Colonic mucosa (tissue), 4 donors: ENCODE data around the gene PRSS22. TPM values are rescaled to one million over a fixed set of nuclear protein-coding genes. Genes with fewer than 3 reads are reported as not detected.

Source experiments
- DNase-seq: peaks from one replicate; pipeline ENCODE4 v3.0.0-alpha.2; 2020
- H3K27ac ChIP-seq: fragments of 200-600 bp; one replicate; pipeline ENCODE4 v1.8.0; 2021
- H3K27me3 ChIP-seq: fragments of 200-600 bp; one replicate; pipeline ENCODE4 v1.8.0; 2021
- H3K36me3 ChIP-seq: fragments of 200-600 bp; one replicate; pipeline ENCODE4 v1.8.0; 2021
- H3K4me1 ChIP-seq: fragments of 200-600 bp; one replicate; pipeline ENCODE4 v1.8.0; 2021; ENCODE audit warnings: mild to moderate bottlenecking
- H3K4me3 ChIP-seq: fragments of 200-600 bp; one replicate; pipeline ENCODE4 v1.8.0; 2021
- H3K9ac ChIP-seq, 2 donors: one replicate each; pipeline ENCODE4 v1.7.0; 2013; ENCODE audit warnings: control low read depth in 2 of 2, low read depth in 2 of 2, low read length in 2 of 2
- H3K9me3 ChIP-seq: fragments of 200-600 bp; one replicate; pipeline ENCODE4 v1.8.0; 2021
- CTCF ChIP-seq: fragments of 200-600 bp; IDR thresholded peaks from one replicate; pipeline ENCODE4 v1.8.0; 2022; ENCODE audit warnings: antibody characterized with exemption, mild to moderate bottlenecking
- intact Hi-C: fragments of 100-400 bp; cut with DNase I; formaldehyde crosslinking; loops from one replicate; pipeline ENCODE4 v1.14.1; 2022
- total RNA-seq, 2 donors: library from RNA; stranded (reverse); fragmentation: NEBNext Ultra II Directional in 1 of 2; extraction: Animal tissue kit (Norgen Biotek cat#: 25700) in 1 of 2; gene quantifications; one replicate each; pipeline ENCODE4 v1.2.1, GENCODE V29; 2021
- donor health status: healthy.
- donor health status: DM: no; HTN: no; CAD: no.
- donor health status: DM: no; HTN: no; CAD: no.

The PRSS22 gene
- total RNA-seq, 2 donors from 2014 or later: 6.1 to 6.7 TPM

DNA sequence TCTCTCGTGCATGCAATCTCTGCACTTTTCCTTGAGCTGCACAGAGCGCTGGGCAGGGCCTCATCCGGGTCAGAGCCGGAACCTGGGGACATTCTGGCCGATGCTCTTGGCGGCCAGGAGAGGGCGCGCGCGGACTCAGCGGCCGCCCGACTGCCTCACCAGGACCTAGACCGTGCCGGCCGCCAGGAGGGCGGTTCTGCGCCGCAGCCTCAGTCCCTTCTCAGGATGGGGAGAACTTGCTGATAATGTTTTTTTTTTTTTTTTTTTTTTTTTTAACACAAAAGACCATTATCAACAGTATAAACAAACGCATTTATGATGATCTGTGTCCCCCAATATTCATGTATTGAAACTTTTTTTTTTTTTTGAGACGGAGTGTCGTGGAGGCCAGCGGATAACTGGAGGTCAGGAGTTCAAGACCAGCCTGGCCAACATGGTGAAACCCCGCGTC is 17.0 kb upstream of the PRSS22 start:
- Histone ChIP-seq H3K4me1 (no peaks in the 10 kb centered on the region), H3K9me3 (no peaks in the 10 kb centered on the region), H3K27me3 (no peaks in the 10 kb centered on the region), H3K4me3 (no peak overlapping the region), H3K27ac (no peak overlapping the region), H3K9ac (no peak overlapping the region), H3K36me3 (no peaks in the 10 kb centered on the region)
- DNase-seq: peak; percentile 79
- intact Hi-C loops: loop anchor here (5.0 kb wide), 1 partner anchor 37 kb away; the partner anchor contains the start of gene FLYWCH1
- peak; percentile 96 for TF ChIP-seq CTCF

GRCh38 chr16:2874032-2874911 is 16.3 kb upstream of the PRSS22 start:
- no peaks in the 10 kb centered on the region for H3K27me3 ChIP-seq
- no peak for TF ChIP-seq CTCF
- no peaks in the 10 kb centered on the region for H3K36me3 ChIP-seq
- intact Hi-C loops: no loop called here
- H3K27ac ChIP-seq: no peak overlapping the region
- peak overlapping the region in 1 of 2 donors; percentile 46 for H3K9ac ChIP-seq
- H3K4me1 ChIP-seq: no peaks in the 10 kb centered on the region
- no peak overlapping the region for H3K4me3 ChIP-seq
- DNase-seq: no peak
- H3K9me3 ChIP-seq: no peaks in the 10 kb centered on the region

DNA sequence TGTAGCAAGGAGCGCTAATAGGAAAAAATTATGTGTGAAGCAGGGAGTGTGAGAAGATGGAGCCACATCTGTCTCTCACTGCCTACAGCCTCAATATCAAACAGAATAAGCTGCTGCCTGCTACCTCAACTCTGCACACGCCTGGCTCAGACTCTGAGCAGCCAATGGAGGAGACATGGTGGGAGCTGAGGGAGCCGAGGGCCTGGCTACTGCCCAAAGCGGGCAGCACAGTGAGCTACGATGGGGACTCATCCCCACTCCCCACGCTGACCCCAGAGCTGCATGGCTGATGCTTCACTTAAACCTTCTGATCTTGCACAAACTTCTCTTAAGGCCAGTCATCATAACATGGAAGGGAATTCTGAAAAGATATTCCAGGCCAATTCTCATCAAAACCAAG is 14.0 kb upstream of the PRSS22 start:
- Histone ChIP-seq H3K9ac (no peak overlapping the region), H3K27ac (no peak overlapping the region), H3K4me1 (no peaks in the 10 kb centered on the region), H3K4me3 (no peak overlapping the region), H3K9me3 (no peaks in the 10 kb centered on the region), H3K27me3 (no peaks in the 10 kb centered on the region), H3K36me3 (no peaks in the 10 kb centered on the region)
- no peak for TF ChIP-seq CTCF
- intact Hi-C loops: no loop called here
- no peak for DNase-seq

GRCh38 chr16:2867987-2868789 is 10.2 kb upstream of the PRSS22 start:
- Histone ChIP-seq H3K4me1 (no peaks in the 10 kb centered on the region), H3K36me3 (no peaks in the 10 kb centered on the region), H3K9ac (peak overlapping the region; percentile 77 to 90), H3K4me3 (peak overlapping the region; percentile 43), H3K27me3 (no peaks in the 10 kb centered on the region), H3K27ac (peak overlapping the region; percentile 90), H3K9me3 (no peaks in the 10 kb centered on the region)
- intact Hi-C loops: no loop called here
- peak; percentile 98 for TF ChIP-seq CTCF
- peak; percentile 98 for DNase-seq

DNA sequence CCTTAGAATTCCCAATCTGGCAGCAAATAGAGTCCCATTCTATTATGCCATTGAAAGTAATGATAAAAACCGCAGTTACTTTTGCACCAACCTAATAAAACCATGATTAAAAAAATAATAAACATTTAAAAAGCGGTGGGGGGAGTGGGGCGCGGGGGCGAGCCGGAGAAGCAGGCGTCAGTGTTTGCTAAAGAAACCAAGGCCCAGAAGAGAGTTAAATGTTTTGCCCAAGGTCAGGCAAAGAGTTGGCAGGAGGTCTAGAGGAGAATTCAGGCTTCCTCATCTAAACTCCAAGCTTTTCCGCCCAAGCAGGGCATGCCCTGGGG is 9.7 kb upstream of the PRSS22 start:
- intact Hi-C loops: no loop called here
- TF ChIP-seq CTCF: no peak

More for the DNA sequence above, 9.7 kb upstream of the PRSS22 start:
- Histone ChIP-seq H3K27me3 (no peaks in the 10 kb centered on the region), H3K4me1 (no peaks in the 10 kb centered on the region), H3K27ac (peak overlapping the region; percentile 90), H3K36me3 (no peaks in the 10 kb centered on the region), H3K9me3 (no peaks in the 10 kb centered on the region), H3K4me3 (peak overlapping the region; percentile 43), H3K9ac (peak overlapping the region; percentile 77 to 90)
- no peak for DNase-seq
